Measurements from ENCODE around the gene CFAP221. TPM values are rescaled to one million over a fixed set of nuclear protein-coding genes. Genes with fewer than 3 reads are reported as not detected.

CFAP221 gene
- total RNA-seq, 1 experiment from 2014 or later = 10.0 TPM

DNA sequence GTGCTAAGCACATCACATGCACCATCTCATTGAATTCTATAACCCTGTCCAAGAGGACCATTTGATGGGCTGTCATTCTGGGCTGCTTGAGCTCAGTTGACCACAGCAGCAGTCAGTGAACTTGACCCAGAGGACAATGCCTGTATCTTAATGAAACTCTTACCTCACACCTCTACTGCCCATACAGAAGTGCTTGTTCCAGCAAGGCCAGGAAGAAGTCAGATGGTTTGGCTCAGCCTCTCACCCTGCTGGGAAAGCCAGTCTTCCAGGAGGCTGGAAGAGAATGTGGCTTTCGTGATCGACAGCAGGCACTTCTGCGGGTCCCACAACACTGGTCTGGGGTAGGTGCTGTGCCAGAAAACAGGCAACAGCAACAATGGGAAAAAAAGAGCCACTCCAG is 47.3 kb downstream of the CFAP221 start:
- H3K27me3 Mint-ChIP-seq (ENCODE audit: unreplicated experiment) = peaks cover 18% of the 10 kb centered on the region
- H3K27ac Mint-ChIP-seq (ENCODE audit: unreplicated experiment) = no peak overlapping the region
- H3K4me1 Mint-ChIP-seq (ENCODE audit: low read depth, unreplicated experiment) = peaks cover under 1% of the 10 kb centered on the region
- CTCF ChIA-PET = no interaction called here
- intact Hi-C loops (cut with micrococcal nuclease; ENCODE audit: unreplicated experiment) = no loop called here
- H3K4me3 Mint-ChIP-seq (ENCODE audit: low read depth, unreplicated experiment) = no peak overlapping the region
- H3K36me3 Mint-ChIP-seq (ENCODE audit: insufficient read depth, unreplicated experiment) = peaks cover 5% of the 10 kb centered on the region
- TF ChIP-seq, protein P1, sequence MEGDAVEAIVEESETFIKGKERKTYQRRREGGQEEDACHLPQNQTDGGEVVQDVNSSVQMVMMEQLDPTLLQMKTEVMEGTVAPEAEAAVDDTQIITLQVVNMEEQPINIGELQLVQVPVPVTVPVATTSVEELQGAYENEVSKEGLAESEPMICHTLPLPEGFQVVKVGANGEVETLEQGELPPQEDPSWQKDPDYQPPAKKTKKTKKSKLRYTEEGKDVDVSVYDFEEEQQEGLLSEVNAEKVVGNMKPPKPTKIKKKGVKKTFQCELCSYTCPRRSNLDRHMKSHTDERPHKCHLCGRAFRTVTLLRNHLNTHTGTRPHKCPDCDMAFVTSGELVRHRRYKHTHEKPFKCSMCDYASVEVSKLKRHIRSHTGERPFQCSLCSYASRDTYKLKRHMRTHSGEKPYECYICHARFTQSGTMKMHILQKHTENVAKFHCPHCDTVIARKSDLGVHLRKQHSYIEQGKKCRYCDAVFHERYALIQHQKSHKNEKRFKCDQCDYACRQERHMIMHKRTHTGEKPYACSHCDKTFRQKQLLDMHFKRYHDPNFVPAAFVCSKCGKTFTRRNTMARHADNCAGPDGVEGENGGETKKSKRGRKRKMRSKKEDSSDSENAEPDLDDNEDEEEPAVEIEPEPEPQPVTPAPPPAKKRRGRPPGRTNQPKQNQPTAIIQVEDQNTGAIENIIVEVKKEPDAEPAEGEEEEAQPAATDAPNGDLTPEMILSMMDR (IDR thresholded peaks at IDR 0.05; ENCODE audit: unreplicated experiment) = no peak
- BruUV-seq (replicated peaks) = no TSS peak
- DNase-seq = no peak
- H3K9me3 Mint-ChIP-seq (ENCODE audit: low read depth, unreplicated experiment) = no peaks in the 10 kb centered on the region

DNA sequence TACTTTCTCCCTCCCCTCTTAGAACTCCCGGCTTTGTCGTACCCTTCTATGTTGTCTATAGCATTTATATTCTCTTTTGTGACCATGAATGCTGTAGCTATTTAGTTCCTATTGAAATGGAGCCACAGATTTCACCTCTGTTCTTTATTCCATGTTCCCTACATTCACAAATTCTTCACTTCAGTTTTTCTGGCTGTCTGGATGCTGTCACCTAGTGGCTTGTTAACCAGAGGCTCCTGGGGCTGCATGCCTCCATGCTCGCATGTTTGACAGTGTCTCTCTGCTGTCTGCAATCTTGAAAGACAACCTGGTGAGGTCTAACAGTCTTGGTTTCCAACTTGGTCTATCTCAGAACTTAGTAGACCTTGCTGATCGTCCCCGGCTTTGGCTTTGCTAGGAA is 48.2 kb downstream of the CFAP221 start:
- Mint-ChIP-seq H3K9me3 (ENCODE audit: low read depth, unreplicated experiment) (no peaks in the 10 kb centered on the region), H3K27ac (ENCODE audit: unreplicated experiment) (no peak overlapping the region), H3K36me3 (ENCODE audit: insufficient read depth, unreplicated experiment) (peaks cover 5% of the 10 kb centered on the region), H3K4me3 (ENCODE audit: low read depth, unreplicated experiment) (no peak overlapping the region), H3K4me1 (ENCODE audit: low read depth, unreplicated experiment) (no peaks in the 10 kb centered on the region), H3K27me3 (ENCODE audit: unreplicated experiment) (peaks cover 21% of the 10 kb centered on the region)
- no peak for DNase-seq
- TF ChIP-seq, protein P1 (IDR thresholded peaks at IDR 0.05; ENCODE audit: unreplicated experiment) = no peak
- no TSS peak for BruUV-seq (replicated peaks)
- CTCF ChIA-PET = no interaction called here
- intact Hi-C loops (cut with micrococcal nuclease; ENCODE audit: unreplicated experiment) = no loop called here

DNA sequence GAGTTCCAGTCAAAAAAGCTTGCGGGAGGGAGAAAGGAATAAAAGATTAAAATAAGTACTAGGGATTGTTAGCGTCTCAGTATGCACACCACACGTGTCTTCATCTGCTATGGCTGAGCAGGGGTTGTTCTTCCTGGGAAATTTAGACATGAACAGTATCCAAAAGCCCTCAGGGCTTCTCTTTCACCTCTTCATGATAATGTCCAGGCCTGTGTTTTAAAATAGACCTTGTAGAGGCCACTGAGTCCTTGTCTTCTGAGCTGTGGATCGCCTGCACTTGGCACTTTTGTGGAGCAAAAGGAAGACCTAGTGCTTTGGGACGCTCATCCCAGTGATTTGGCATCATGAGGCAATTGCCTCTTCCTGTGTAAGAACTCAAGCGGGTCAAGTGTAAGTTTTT is 52.4 kb downstream of the CFAP221 start:
- no peak overlapping the region for H3K27ac Mint-ChIP-seq (ENCODE audit: unreplicated experiment)
- no peaks in the 10 kb centered on the region for H3K9me3 Mint-ChIP-seq (ENCODE audit: low read depth, unreplicated experiment)
- intact Hi-C loops (cut with micrococcal nuclease; ENCODE audit: unreplicated experiment) = no loop called here
- BruUV-seq (replicated peaks) = no TSS peak
- CTCF ChIA-PET = no interaction called here
- no peaks in the 10 kb centered on the region for H3K36me3 Mint-ChIP-seq (ENCODE audit: insufficient read depth, unreplicated experiment)
- DNase-seq = no peak
- TF ChIP-seq, protein P1 (IDR thresholded peaks at IDR 0.05; ENCODE audit: unreplicated experiment) = no peak
- no peak overlapping the region for H3K4me3 Mint-ChIP-seq (ENCODE audit: low read depth, unreplicated experiment)
- peaks cover 21% of the 10 kb centered on the region for H3K27me3 Mint-ChIP-seq (ENCODE audit: unreplicated experiment)
- H3K4me1 Mint-ChIP-seq (ENCODE audit: low read depth, unreplicated experiment) = no peaks in the 10 kb centered on the region

DNA sequence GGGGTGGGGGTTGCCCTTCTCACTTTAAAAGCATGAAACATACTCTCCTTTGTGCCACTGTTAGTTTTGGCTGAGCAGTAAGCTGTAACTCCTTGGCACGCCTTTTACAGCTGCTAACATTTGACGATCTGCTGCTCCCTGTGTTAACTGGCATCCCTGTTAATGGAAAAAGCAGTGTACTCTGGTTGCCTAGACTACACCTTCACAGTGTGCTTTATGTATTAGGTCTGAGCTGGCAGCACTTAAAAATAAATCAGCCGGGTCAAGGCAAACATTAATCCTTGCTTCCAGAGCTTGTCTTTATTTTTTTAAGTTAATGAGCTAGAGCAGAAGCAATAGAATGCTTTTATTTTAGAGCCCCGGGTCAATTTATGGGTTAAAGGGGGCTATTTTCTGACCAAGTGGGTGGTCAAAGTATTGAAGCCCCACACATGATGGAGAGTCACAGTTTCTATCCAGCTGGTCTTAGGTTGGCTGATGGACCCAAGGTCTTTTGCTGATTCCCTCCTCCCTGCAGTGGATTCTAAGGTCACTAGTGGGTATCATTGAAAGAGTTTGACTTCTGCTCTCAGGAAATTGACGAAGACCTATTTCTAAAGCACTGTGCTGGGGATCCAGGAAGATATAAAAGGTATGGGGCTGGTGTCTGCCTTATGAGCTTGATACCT is 54.5 kb downstream of the CFAP221 start:
- DNase-seq = no peak
- TF ChIP-seq, protein P1 (IDR thresholded peaks at IDR 0.05; ENCODE audit: unreplicated experiment) = no peak
- no TSS peak for BruUV-seq (replicated peaks)
- no peaks in the 10 kb centered on the region for H3K36me3 Mint-ChIP-seq (ENCODE audit: insufficient read depth, unreplicated experiment)
- CTCF ChIA-PET = interaction anchor here (0.6 to 1.0 kb wide), 2 partner anchors 12 to 290 kb away, joined by 3 to 4 read pairs; no protein-coding TSS in a partner anchor
- no peak overlapping the region for H3K4me3 Mint-ChIP-seq (ENCODE audit: low read depth, unreplicated experiment)
- H3K4me1 Mint-ChIP-seq (ENCODE audit: low read depth, unreplicated experiment) = no peaks in the 10 kb centered on the region
- H3K27ac Mint-ChIP-seq (ENCODE audit: unreplicated experiment) = no peak overlapping the region
- H3K9me3 Mint-ChIP-seq (ENCODE audit: low read depth, unreplicated experiment) = no peaks in the 10 kb centered on the region
- intact Hi-C loops (cut with micrococcal nuclease; ENCODE audit: unreplicated experiment) = no loop called here
- peaks cover 21% of the 10 kb centered on the region for H3K27me3 Mint-ChIP-seq (ENCODE audit: unreplicated experiment)

All from Calu3 (cell line).